ENCODE measurements around the gene ARHGAP22.

- TF ChIP-seq CTCF (IDR thresholded peaks at IDR 0.05) = no peak
- TF ChIP-seq REST (IDR thresholded peaks at IDR 0.05; ENCODE audit: insufficient read depth in 1 of 2, low read depth in 2 of 2, low read length in 1 of 2) = no peak
- no peak for TF ChIP-seq SIN3A (IDR thresholded peaks at IDR 0.05; ENCODE audit: borderline replicate concordance, insufficient read depth, low read depth, low read length)
- no peak for TF ChIP-seq POLR2AphosphoS5 (IDR thresholded peaks at IDR 0.05; ENCODE audit: low read depth, low read length)
These were observed 158.1 kb downstream of the ARHGAP22 start for GRCh38 chr10:48446785-48447184.
